HEK293T (cell line): ENCODE measurements around the gene RPA1.

Experiments
- ARNT ChIP-seq: fragments of 450-650 bp; IDR thresholded peaks from 2 replicates; pipeline ENCODE4 v1.6.1; 2017; ENCODE audit warnings: mild to moderate bottlenecking
- BHLHE40 ChIP-seq: fragments of 450-650 bp; IDR thresholded peaks from 2 replicates; pipeline ENCODE4 v1.6.1; 2016; ENCODE audit warnings: mild to moderate bottlenecking, moderate library complexity, borderline replicate concordance
- ELF4 ChIP-seq: fragments of 450-650 bp; IDR thresholded peaks from 2 replicates; pipeline ENCODE4 v1.6.1; 2017; ENCODE audit warnings: antibody characterized with exemption
- FOXK2 ChIP-seq: fragments of 450-650 bp; IDR thresholded peaks from 2 replicates; pipeline ENCODE4 v1.6.1; 2016; ENCODE audit warnings: mild to moderate bottlenecking
- FOXM1 ChIP-seq: fragments of 450-650 bp; IDR thresholded peaks from 2 replicates; pipeline ENCODE4 v1.6.1; 2017; ENCODE audit warnings: mild to moderate bottlenecking, borderline replicate concordance
- L3MBTL2 ChIP-seq: fragments of 450-650 bp; conservative IDR thresholded peaks from 2 replicates; pipeline ENCODE4 v1.6.1; 2016; ENCODE audit warnings: mild to moderate bottlenecking
- NFRKB ChIP-seq: fragments of 450-650 bp; IDR thresholded peaks from 2 replicates; pipeline ENCODE4 v1.6.1; 2016; ENCODE audit warnings: mild to moderate bottlenecking, moderate library complexity
- SP1 ChIP-seq: fragments of 450-650 bp; IDR thresholded peaks from 2 replicates; pipeline ENCODE4 v1.6.1; 2017
- SUZ12 ChIP-seq: fragments of 450-650 bp; IDR thresholded peaks from 2 replicates; pipeline ENCODE4 v1.6.1; 2016; ENCODE audit warnings: mild to moderate bottlenecking
- TARDBP ChIP-seq: fragments of 450-650 bp; IDR thresholded peaks from 2 replicates; pipeline ENCODE4 v1.6.1; 2016
- ZNF384 ChIP-seq: fragments of 450-650 bp; IDR thresholded peaks from 2 replicates; pipeline ENCODE4 v1.6.1; 2016

- TF ChIP-seq BHLHE40 (no peak), ZNF384 (no peak), SP1 (no peak), NFRKB (no peak), ELF4 (no peak), SUZ12 (no peak), L3MBTL2 (no peak), FOXM1 (no peak), ARNT (no peak), TARDBP (no peak), FOXK2 (no peak)
Observed at GRCh38 chr17:1875597-1875996, 45.8 kb downstream of the RPA1 start.
